HG03025 (cell line): ENCODE results near the gene YY1.
"Not testable (repeated sequence)": the region's sequence is repeated elsewhere in the genome, so short reads cannot be mapped to it uniquely, and the experiment has no call there.

Experiments used
- ATAC-seq: cut with Tn5 transposase; IDR thresholded peaks from one replicate; pipeline ENCODE4 v1.9.1; 2021; ENCODE audit warnings: mild to moderate bottlenecking, moderate library complexity; ENCODE audit not compliant: unreplicated experiment, low FRiP score

The YY1 gene

GRCh38 chr14:100294213-100294962 lies 55.4 kb downstream of the YY1 start:
- no peak for ATAC-seq

- ATAC-seq, result no peak
Measured at GRCh38 chr14:100294963-100295330, 56.0 kb downstream of the YY1 start.

GRCh38 chr14:100295376-100296105 lies 56.6 kb downstream of the YY1 start:
- no peak for ATAC-seq

GRCh38 chr14:100296106-100296651 lies 57.2 kb downstream of the YY1 start:
- ATAC-seq, result no peak

GRCh38 chr14:100296729-100297128 lies 57.8 kb downstream of the YY1 start:
- not testable (repeated sequence) for ATAC-seq

GRCh38 chr14:100297320-100298300 lies 58.7 kb downstream of the YY1 start:
- peak; percentile 86 for ATAC-seq

- ATAC-seq, result no peak
Measured at GRCh38 chr14:100298551-100299237, 59.8 kb downstream of the YY1 start.

GRCh38 chr14:100299238-100299560 lies 60.3 kb downstream of the YY1 start:
- no peak for ATAC-seq

- ATAC-seq, result no peak
Measured at GRCh38 chr14:100302616-100303015, 63.7 kb downstream of the YY1 start.

GRCh38 chr14:100303179-100303578 lies 64.2 kb downstream of the YY1 start:
- no peak for ATAC-seq

GRCh38 chr14:100303925-100304324 lies 65.0 kb downstream of the YY1 start:
- no peak for ATAC-seq

- ATAC-seq, result no peak
Measured at GRCh38 chr14:100304825-100305323, 65.9 kb downstream of the YY1 start.

- ATAC-seq, result peak; percentile 6
Measured at GRCh38 chr14:100305324-100306100, 66.6 kb downstream of the YY1 start.

GRCh38 chr14:100306101-100306997 lies 67.4 kb downstream of the YY1 start, which contains the start of gene SLC25A29:
Gene SLC25A29, minus strand, starts transcription at chr14:100306444. Its CDS starts 212 bp downstream, at chr14:100306232.
- peak; percentile 76 for ATAC-seq

GRCh38 chr14:100306998-100307765 lies 68.2 kb downstream of the YY1 start:
- no peak for ATAC-seq

- ATAC-seq, result no peak
Measured at GRCh38 chr14:100307766-100308426, 69.0 kb downstream of the YY1 start.

GRCh38 chr14:100308427-100308792 lies 69.5 kb downstream of the YY1 start:
- ATAC-seq, result not testable (repeated sequence)
